RWPE1 (cell line): ENCODE results near the gene AICDA.

Source experiments
- CTCF ChIA-PET: fragments of 350-600 bp; sonication (Branson Sonifier 250); formaldehyde crosslinking; extraction: SDS; loops from one replicate; lab custom pipeline; 2021; lab: Yijun Ruan, JAX
- POLR2A ChIA-PET: fragments of 400-600 bp; formaldehyde crosslinking; extraction: SDS; loops from one replicate; lab custom pipeline; 2020; ENCODE audit warnings: antibody characterized with exemption; ENCODE audit not compliant: low non-redundant PET; lab: Yijun Ruan, JAX
- DNase-seq: peaks from one replicate; pipeline ENCODE4 v3.0.0; 2012; ENCODE audit warnings: low spot score
- H3K27ac ChIP-seq: fragments of 450-650 bp; 2 replicates; pipeline ENCODE4 v1.5.1; 2017
- CTCF ChIP-seq: fragments of 450-650 bp; conservative IDR thresholded peaks from 2 replicates; pipeline ENCODE4 v1.5.1; 2017; ENCODE audit warnings: low read depth, mild to moderate bottlenecking

The AICDA gene

DNA sequence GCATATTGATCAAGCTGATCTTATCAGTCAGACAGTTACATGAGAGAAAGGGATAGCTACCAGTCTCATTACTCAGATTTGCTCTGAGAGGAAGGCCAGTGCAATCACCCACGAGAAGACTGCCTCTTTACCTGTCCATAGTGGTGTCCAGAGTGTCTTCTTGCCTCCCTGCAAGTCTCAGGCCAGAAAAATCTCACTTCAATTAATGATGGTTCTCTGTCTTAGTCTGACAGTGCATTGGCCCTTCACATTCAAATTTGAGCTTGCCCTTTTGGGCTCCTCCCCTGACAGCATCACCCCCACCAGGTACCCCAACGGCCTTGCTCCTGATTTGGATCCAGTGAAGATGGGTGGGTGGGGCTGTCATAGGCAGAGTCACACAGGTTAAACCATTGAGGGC lies at the start of gene AICDA:
Gene AICDA, minus strand, starts transcription at position 231 of the 400 bp plus-strand sequence. Its CDS starts 92 bp downstream, at position 139.
- CTCF ChIA-PET, result interaction anchor here (0.7 kb wide), 1 partner anchor 68 kb away, joined by 3 read pairs; no protein-coding TSS in a partner anchor
- DNase-seq, result no peak
- POLR2A ChIA-PET, result interaction anchor here (0.6 kb wide), 1 partner anchor 218 kb away, joined by 3 read pairs; no protein-coding TSS in a partner anchor
- no peak for TF ChIP-seq CTCF
- H3K27ac ChIP-seq, result no peak within 1 kb of the TSS

DNA sequence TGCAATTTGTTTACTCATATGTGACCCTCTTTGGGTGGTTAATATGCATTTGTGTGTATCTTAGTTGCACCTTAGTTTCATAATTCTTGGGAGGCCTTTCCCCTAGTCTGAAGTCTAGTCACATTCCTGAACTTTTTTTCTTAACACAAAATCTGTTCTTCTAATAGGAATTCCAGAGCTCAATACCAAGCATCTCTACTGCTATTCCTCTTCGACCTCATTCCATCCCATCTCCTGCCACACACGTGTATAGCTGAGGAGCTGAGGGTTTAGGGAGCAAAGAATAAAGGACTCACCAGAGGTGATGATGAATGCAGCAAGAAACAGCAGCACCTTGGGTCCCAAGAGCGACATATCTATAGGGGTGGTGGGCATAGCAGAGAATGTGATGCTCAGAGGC lies 49.1 kb upstream of the AICDA start:
- TF ChIP-seq CTCF, result no peak
- no peak for DNase-seq
- H3K27ac ChIP-seq, result no peak overlapping the region
- POLR2A ChIA-PET, result no interaction called here
- CTCF ChIA-PET, result no interaction called here

- CTCF ChIA-PET, result interaction anchor here (0.6 kb wide), 1 partner anchor 701 kb away, joined by 3 read pairs; no protein-coding TSS in a partner anchor
- DNase-seq, result no peak
- TF ChIP-seq CTCF, result no peak
- H3K27ac ChIP-seq, result no peak overlapping the region
- POLR2A ChIA-PET, result no interaction called here
Observed at GRCh38 chr12:8661016-8661415, 48.4 kb upstream of the AICDA start.

DNA sequence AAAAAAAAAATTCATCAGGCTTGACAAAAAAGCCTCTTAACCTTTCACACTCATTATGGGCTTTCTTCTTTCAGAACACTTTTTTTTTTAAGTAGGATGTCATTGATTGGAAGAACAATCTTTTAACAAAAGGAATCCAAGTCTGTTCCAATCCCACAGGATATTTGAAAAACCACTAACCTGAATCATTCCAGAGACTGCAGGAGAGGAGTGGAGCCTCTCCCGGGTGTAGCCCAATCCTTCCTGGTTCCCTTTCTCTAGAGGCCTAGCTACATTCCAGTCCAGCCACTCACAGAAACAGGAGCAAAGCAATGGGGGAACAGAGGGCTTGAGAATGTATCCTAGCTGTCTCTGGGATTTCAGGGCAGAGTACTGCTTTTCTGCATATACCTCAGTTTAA lies 45.7 kb upstream of the AICDA start:
- ChIA-PET CTCF (interaction anchor here (0.7 to 2.0 kb wide), 4 partner anchors 23 to 233 kb away, joined by 3 to 5 read pairs (median 4); no protein-coding TSS in a partner anchor), POLR2A (no interaction called here)
- no peak for TF ChIP-seq CTCF

DNA sequence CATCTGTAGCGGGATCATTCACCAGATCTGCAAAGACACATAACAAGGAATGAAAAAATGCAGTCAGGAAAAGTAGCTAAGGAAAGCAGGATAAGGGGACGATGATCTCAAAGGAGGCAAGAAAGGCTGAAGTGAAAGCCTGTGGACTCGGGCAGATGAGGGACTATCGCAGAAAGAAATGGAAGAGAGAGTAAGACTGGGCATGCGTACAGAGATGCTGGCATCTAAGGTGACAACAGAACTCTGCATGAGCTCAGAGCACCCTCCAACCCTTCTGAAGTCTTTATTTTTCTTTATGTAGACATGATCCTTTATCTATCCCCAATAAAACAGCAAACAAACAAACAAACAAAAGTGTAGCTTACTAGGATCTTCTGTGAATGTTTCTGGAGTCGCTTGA lies 42.8 kb upstream of the AICDA start:
- ChIA-PET POLR2A (no interaction called here), CTCF (interaction anchor here (0.7 kb wide), 1 partner anchor 50 kb away, joined by 3 read pairs; no protein-coding TSS in a partner anchor)
- no peak for TF ChIP-seq CTCF
- no peak for DNase-seq
- H3K27ac ChIP-seq, result no peak overlapping the region

More for the DNA sequence above, 45.7 kb upstream of the AICDA start:
- peak overlapping the region; percentile 56; the same call in 1 of the 2 replicates for H3K27ac ChIP-seq
- peak; percentile 67 for DNase-seq

GRCh38 chr12:8648576-8649205 lies 36.0 kb upstream of the AICDA start:
- no peak overlapping the region for H3K27ac ChIP-seq
- DNase-seq, result no peak
- ChIA-PET POLR2A (no interaction called here), CTCF (interaction anchor here (1.2 kb wide), 1 partner anchor 8 kb away, joined by 4 read pairs; no protein-coding TSS in a partner anchor)
- no peak for TF ChIP-seq CTCF
